GM23338 (cell line): Measurements from ENCODE around the gene TAF12. TPM values are rescaled to one million over a fixed set of nuclear protein-coding genes. Genes with fewer than 3 reads are reported as not detected.

Experiments
- ATAC-seq: fragments of 200-7000 bp; cut with Tn5 transposase; 3 replicates; pipeline ENCODE4 v1.9.1; 2020
- DNase-seq: peaks from one replicate; pipeline ENCODE4 v3.0.0-alpha.2; 2015; ENCODE audit warnings: low spot score
- H2AFZ ChIP-seq: fragments of 200-600 bp; sonication (generic); 2 replicates; pipeline ENCODE4 v1.8.0; 2016; ENCODE audit warnings: antibody characterized with exemption, mild to moderate bottlenecking, moderate library complexity
- H3F3A ChIP-seq: fragments of 200-600 bp; sonication (generic); replicated peaks from 2 replicates; pipeline ENCODE4 v1.8.0; 2017; ENCODE audit warnings: antibody characterized with exemption, mixed run types, low read depth
- H3K27ac ChIP-seq: fragments of 200-600 bp; sonication (generic); 2 replicates; pipeline ENCODE4 v1.6.1; 2016; ENCODE audit warnings: low read depth
- H3K27me3 ChIP-seq: fragments of 200-600 bp; sonication (generic); 2 replicates; pipeline ENCODE4 v1.8.0; 2016; ENCODE audit warnings: mild to moderate bottlenecking, mixed run types, moderate library complexity; ENCODE audit not compliant: insufficient read depth
- H3K36me3 ChIP-seq: fragments of 200-600 bp; sonication (generic); 2 replicates; pipeline ENCODE4 v1.8.0; 2016; ENCODE audit warnings: mild to moderate bottlenecking; ENCODE audit not compliant: insufficient read depth
- H3K4me1 ChIP-seq: fragments of 200-600 bp; sonication (generic); 2 replicates; pipeline ENCODE4 v1.8.0; 2016; ENCODE audit warnings: mild to moderate bottlenecking, moderate library complexity; ENCODE audit not compliant: insufficient read depth
- H3K4me2 ChIP-seq: fragments of 200-600 bp; sonication (generic); 2 replicates; pipeline ENCODE4 v1.7.1; 2017; ENCODE audit warnings: mixed run types
- H3K4me3 ChIP-seq: fragments of 200-600 bp; sonication (generic); 2 replicates; pipeline ENCODE4 v1.6.1; 2016; ENCODE audit warnings: mixed run types
- H3K79me2 ChIP-seq: fragments of 200-600 bp; sonication (generic); replicated peaks from 2 replicates; pipeline ENCODE4 v1.8.0; 2017; ENCODE audit warnings: mild to moderate bottlenecking; ENCODE audit not compliant: insufficient read depth
- H3K9me2 ChIP-seq: fragments of 200-600 bp; sonication (generic); 2 replicates; pipeline ENCODE4 v1.8.0; 2017; ENCODE audit not compliant: insufficient read depth
- H4K20me1 ChIP-seq: fragments of 200-600 bp; sonication (generic); replicated peaks from 2 replicates; pipeline ENCODE4 v1.8.0; 2017; ENCODE audit warnings: mild to moderate bottlenecking; ENCODE audit not compliant: insufficient read depth
- H3K27ac Mint-ChIP-seq: 2 replicates; pipeline ENCODE4 v1.8.0; 2020; ENCODE audit warnings: inconsistent platforms, mild to moderate bottlenecking, moderate library complexity, mixed read lengths
- H3K27me3 Mint-ChIP-seq: 3 replicates; pipeline ENCODE4 v1.8.0; 2022; ENCODE audit warnings: low read depth, mild to moderate bottlenecking, moderate library complexity, mixed read lengths, inconsistent platforms; ENCODE audit not compliant: insufficient read depth, poor library complexity
- H3K36me3 Mint-ChIP-seq: 3 replicates; pipeline ENCODE4 v1.8.0; 2021; ENCODE audit warnings: low read depth, mild to moderate bottlenecking, inconsistent platforms, moderate library complexity, mixed read lengths
- H3K4me1 Mint-ChIP-seq: 3 replicates; pipeline ENCODE4 v1.8.0; 2020; ENCODE audit warnings: mild to moderate bottlenecking, inconsistent platforms, mixed read lengths
- H3K4me3 Mint-ChIP-seq: 3 replicates; pipeline ENCODE4 v1.8.0; 2021; ENCODE audit warnings: moderate library complexity, mild to moderate bottlenecking, inconsistent platforms, mixed read lengths
- H3K9me3 Mint-ChIP-seq: 3 replicates; pipeline ENCODE4 v1.8.0; 2020; ENCODE audit warnings: moderate library complexity, mild to moderate bottlenecking, inconsistent platforms, mixed read lengths
- EZH2 ChIP-seq: fragments of 200-600 bp; sonication (generic); IDR thresholded peaks from one replicate; pipeline ENCODE4 v1.8.0; 2017; ENCODE audit warnings: antibody characterized with exemption, mild to moderate bottlenecking, low read depth; ENCODE audit not compliant: unreplicated experiment
- JUNB ChIP-seq: IDR thresholded peaks from one replicate; pipeline ENCODE4 v1.6.1; 2016; ENCODE audit warnings: antibody characterized with exemption; ENCODE audit not compliant: unreplicated experiment
- NANOG ChIP-seq: IDR thresholded peaks from 2 replicates; pipeline ENCODE4 v1.6.1; 2016; ENCODE audit warnings: antibody characterized with exemption, borderline replicate concordance
- POLR2AphosphoS5 ChIP-seq: IDR thresholded peaks from 2 replicates; pipeline ENCODE4 v1.6.1; 2016; ENCODE audit warnings: antibody characterized with exemption, low read depth
- STAT1 ChIP-seq: IDR thresholded peaks from one replicate; pipeline ENCODE4 v1.6.1; 2016; ENCODE audit warnings: antibody characterized with exemption; ENCODE audit not compliant: unreplicated experiment
- ZNF114 ChIP-seq: fragments of 250-450 bp; sonication (Bioruptor Pico); IDR thresholded peaks from 2 replicates; pipeline ENCODE4 v1.5.0; 2020; ENCODE audit warnings: mild to moderate bottlenecking, moderate library complexity
- polyA plus RNA-seq: library from polyadenylated mRNA; unstranded; fragments of >200 nt; fragmentation: Nextera tagmentation; extraction: Ambion mirVana; gene quantifications from 2 replicates; pipeline ENCODE4 v1.2.1, GENCODE V29; 2016
- total RNA-seq: library from RNA; depleted of rRNA; stranded (reverse); fragments of >200 nt; shearing (Covaris generic); gene quantifications from 2 replicates; pipeline ENCODE4 v1.2.3, GENCODE V29; 2014
- TF ChIP-seq, protein P1 (sequence below): IDR thresholded peaks from 2 replicates; pipeline ENCODE4 v1.6.1; 2016; ENCODE audit warnings: antibody characterized with exemption
- TF ChIP-seq, protein P2 (sequence below): fragments of 250-450 bp; sonication (Bioruptor Pico); IDR thresholded peaks from 2 replicates; pipeline ENCODE4 v1.5.0; 2020; ENCODE audit warnings: mild to moderate bottlenecking, moderate library complexity

The TAF12 gene
- total and polyA plus RNA-seq, 2 experiments from 2014 or later = 15.2 to 46.8 TPM

DNA sequence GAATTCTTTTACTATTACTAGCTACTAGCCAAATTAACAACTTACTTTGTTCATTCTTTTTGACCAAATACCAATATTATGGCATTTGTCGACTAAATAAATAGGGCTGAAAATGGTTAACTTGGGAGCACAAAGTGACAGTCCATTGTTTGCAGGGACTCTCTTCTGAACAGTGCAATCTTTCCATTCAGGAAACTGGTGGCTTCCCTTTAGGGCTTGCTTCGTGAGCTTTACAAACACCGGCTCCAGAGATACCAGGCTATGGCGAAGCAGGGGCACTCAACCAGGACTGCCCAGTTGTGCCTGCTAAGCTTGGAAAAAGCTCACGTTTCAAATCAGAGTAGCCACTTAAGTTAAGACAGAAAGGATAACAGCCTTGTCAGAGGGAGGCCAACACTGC is 38.5 kb downstream of the TAF12 start:
- no peaks in the 10 kb centered on the region for H3K79me2 ChIP-seq
- H3K4me3 Mint-ChIP-seq = no peak overlapping the region
- TF ChIP-seq JUNB = no peak
- TF ChIP-seq EZH2 = no peak
- TF ChIP-seq, protein P1, sequence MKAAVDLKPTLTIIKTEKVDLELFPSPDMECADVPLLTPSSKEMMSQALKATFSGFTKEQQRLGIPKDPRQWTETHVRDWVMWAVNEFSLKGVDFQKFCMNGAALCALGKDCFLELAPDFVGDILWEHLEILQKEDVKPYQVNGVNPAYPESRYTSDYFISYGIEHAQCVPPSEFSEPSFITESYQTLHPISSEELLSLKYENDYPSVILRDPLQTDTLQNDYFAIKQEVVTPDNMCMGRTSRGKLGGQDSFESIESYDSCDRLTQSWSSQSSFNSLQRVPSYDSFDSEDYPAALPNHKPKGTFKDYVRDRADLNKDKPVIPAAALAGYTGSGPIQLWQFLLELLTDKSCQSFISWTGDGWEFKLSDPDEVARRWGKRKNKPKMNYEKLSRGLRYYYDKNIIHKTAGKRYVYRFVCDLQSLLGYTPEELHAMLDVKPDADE = no peak
- no peak for TF ChIP-seq NANOG
- TF ChIP-seq STAT1 = no peak
- TF ChIP-seq ZNF114 = no peak
- TF ChIP-seq POLR2AphosphoS5 = no peak
- TF ChIP-seq, protein P2, sequence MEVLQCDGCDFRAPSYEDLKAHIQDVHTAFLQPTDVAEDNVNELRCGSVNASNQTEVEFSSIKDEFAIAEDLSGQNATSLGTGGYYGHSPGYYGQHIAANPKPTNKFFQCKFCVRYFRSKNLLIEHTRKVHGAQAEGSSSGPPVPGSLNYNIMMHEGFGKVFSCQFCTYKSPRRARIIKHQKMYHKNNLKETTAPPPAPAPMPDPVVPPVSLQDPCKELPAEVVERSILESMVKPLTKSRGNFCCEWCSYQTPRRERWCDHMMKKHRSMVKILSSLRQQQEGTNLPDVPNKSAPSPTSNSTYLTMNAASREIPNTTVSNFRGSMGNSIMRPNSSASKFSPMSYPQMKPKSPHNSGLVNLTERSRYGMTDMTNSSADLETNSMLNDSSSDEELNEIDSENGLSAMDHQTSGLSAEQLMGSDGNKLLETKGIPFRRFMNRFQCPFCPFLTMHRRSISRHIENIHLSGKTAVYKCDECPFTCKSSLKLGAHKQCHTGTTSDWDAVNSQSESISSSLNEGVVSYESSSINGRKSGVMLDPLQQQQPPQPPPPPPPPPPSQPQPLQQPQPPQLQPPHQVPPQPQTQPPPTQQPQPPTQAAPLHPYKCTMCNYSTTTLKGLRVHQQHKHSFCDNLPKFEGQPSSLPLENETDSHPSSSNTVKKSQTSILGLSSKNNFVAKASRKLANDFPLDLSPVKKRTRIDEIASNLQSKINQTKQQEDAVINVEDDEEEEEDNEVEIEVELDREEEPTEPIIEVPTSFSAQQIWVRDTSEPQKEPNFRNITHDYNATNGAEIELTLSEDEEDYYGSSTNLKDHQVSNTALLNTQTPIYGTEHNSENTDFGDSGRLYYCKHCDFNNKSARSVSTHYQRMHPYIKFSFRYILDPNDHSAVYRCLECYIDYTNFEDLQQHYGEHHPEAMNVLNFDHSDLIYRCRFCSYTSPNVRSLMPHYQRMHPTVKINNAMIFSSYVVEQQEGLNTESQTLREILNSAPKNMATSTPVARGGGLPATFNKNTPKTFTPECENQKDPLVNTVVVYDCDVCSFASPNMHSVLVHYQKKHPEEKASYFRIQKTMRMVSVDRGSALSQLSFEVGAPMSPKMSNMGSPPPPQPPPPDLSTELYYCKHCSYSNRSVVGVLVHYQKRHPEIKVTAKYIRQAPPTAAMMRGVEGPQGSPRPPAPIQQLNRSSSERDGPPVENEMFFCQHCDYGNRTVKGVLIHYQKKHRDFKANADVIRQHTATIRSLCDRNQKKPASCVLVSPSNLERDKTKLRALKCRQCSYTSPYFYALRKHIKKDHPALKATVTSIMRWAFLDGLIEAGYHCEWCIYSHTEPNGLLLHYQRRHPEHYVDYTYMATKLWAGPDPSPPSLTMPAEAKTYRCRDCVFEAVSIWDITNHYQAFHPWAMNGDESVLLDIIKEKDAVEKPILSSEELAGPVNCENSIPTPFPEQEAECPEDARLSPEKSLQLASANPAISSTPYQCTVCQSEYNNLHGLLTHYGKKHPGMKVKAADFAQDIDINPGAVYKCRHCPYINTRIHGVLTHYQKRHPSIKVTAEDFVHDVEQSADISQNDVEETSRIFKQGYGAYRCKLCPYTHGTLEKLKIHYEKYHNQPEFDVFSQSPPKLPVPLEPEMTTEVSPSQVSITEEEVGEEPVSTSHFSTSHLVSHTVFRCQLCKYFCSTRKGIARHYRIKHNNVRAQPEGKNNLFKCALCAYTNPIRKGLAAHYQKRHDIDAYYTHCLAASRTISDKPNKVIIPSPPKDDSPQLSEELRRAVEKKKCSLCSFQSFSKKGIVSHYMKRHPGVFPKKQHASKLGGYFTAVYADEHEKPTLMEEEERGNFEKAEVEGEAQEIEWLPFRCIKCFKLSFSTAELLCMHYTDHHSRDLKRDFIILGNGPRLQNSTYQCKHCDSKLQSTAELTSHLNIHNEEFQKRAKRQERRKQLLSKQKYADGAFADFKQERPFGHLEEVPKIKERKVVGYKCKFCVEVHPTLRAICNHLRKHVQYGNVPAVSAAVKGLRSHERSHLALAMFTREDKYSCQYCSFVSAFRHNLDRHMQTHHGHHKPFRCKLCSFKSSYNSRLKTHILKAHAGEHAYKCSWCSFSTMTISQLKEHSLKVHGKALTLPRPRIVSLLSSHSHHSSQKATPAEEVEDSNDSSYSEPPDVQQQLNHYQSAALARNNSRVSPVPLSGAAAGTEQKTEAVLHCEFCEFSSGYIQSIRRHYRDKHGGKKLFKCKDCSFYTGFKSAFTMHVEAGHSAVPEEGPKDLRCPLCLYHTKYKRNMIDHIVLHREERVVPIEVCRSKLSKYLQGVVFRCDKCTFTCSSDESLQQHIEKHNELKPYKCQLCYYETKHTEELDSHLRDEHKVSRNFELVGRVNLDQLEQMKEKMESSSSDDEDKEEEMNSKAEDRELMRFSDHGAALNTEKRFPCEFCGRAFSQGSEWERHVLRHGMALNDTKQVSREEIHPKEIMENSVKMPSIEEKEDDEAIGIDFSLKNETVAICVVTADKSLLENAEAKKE = no peak
- ATAC-seq = no peak
- no peak overlapping the region for H3K27ac Mint-ChIP-seq
- H3K4me1 ChIP-seq = no peaks in the 10 kb centered on the region; the same call in 1 of the 2 replicates
- H3F3A ChIP-seq = peaks cover 17% of the 10 kb centered on the region; the same call in 1 of the 2 replicates
- H3K27ac ChIP-seq = no peak overlapping the region
- H3K4me1 Mint-ChIP-seq = peaks cover 10% of the 10 kb centered on the region
- no peaks in the 10 kb centered on the region for H3K27me3 Mint-ChIP-seq
- H2AFZ ChIP-seq = no peak overlapping the region
- no peaks in the 10 kb centered on the region for H3K27me3 ChIP-seq
- peaks cover 13% of the 10 kb centered on the region for H3K36me3 Mint-ChIP-seq
- no peaks in the 10 kb centered on the region for H4K20me1 ChIP-seq
- DNase-seq = no peak
- no peak overlapping the region for H3K4me3 ChIP-seq
- H3K36me3 ChIP-seq = peaks cover 17% of the 10 kb centered on the region; the same call in 1 of the 2 replicates
- H3K9me3 Mint-ChIP-seq = no peaks in the 10 kb centered on the region
- H3K9me2 ChIP-seq = no peaks in the 10 kb centered on the region
- H3K4me2 ChIP-seq = no peak overlapping the region
